HG02885 (cell line): Measurements from ENCODE around the gene ATP1A1.

ENCODE experiments used
- ATAC-seq: cut with Tn5 transposase; IDR thresholded peaks from one replicate; pipeline ENCODE4 v1.9.1; 2021; ENCODE audit warnings: mild to moderate bottlenecking; ENCODE audit not compliant: unreplicated experiment, poor library complexity

Gene ATP1A1

DNA sequence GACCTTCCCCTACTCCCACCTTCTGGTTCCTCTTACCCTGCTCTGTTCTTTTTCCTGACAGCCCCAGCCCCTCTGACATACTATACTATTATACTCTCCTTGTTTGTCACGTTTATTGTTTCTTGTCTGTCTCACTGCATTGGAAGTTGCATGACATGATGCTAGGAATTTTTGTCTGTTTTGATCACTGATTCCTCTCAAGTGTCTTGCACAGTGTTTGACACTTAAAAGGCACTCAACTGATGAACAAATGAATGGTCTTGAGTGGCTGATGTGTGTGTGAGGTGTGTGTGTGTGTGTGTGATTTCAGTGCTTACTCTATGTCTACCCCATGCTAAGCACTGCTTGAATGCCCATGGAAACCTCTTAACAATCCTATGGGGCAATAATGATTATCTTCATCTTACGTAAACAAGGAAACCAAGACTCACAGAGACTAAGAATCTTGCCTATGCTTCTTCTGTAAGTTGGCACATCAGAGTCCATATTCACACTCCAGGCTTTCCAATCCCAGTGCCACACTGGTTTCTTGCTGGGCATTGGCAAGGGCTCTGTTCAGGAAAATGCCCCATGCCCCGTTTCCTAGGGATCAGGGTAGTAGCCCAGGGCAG, 59.7 kb downstream of the ATP1A1 start:
- no peak for ATAC-seq

DNA sequence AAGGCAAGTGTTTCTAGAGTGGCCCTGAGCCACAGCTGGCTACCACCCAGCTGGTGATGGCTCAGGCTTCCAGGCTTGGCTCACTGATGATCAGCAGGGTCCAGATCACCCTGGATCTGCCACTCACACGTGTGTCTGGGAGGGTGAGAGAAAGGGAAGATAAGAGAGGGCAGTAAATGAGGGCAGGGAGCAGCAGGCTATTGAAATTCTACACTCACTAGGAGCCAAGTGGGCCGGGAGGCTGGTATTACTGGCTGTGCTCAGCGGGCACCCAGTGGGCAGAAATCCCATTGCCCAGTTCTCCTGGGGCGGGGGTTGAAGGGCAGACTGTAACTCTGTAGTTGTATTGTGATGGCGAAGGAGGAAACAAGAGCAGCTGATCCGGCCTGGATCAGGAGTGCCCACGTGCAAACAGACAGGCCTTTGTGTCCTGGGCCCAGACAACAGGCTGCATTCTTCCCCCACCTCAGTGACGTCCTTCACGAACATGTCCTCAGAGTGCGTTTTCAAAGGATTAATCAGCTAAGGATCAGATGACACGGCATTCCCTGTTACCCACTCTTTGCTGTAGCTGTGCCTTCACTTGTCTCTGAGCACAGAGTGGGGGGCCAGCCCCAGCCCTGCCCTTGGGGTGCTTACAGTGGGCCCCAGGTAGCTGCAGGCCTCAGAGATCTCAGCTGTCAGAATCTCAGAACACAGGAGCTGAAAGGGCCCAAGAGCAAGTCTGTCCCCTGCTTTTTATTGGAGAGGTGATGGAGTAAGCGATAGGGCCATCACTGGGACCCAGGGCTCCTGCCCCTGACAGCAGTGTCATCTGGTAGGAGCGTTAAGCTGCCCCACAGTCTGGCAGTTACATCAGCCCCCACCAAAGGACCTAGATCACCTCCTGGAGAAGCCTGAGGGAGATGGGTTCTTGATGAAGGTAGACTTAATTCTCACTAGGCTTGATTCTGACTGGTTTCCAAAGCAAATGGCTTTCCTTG, 60.5 kb downstream of the ATP1A1 start:
- ATAC-seq = no peak

DNA sequence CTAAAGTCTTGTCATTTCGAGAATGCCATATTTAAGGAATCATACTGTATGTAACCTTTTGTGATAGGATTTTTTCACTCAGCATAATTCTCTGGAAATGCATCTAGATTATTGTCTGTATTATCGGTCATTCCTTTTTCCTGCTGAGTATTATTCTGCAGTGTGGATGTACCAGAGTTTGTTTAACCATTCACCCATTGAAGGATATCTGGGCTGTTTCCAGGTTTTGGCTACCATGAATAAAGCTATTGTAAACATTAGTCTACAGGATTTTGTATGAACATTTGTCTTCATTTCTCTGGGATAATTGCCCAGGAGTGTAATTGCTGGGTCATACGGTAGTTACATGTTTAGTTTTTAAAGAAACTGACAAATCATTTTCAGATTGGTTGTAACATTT, 61.8 kb downstream of the ATP1A1 start:
- ATAC-seq = no peak

DNA sequence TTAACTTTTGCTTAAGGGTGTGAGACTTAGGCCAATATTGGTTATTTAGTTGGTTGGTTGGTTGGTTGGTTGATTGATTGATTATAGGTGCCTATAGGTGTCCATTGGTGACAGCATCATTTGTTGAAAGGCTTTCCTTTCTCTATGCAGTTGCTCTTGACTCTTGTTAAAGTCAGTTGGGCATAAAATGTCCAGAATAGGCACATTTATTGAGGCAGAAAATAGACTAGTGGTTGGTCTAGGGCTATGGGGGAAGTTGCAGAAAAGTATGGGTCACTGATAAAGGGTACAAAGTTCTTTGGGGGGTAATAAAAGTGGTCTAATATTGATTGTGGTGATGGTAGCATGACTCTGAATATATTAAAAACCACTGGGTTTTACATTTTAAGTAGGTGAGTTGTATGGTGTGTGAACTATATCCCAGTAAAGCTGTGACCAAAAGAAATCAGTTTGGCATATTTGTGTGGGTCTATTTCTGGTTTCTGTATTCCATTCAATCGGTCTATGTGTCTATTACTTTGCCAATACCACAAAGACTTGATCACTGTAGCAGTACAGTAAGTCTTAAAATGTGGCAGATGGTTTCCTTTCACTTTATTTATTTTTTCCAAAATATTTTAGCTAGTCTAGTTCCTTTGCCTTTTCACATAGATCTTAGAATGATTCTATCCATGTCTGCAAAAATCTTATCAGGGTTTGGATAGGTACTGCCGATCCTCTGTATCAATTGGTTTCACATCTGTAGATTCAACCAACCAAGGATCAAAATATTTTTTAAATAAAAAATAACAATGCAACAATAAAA, 63.0 kb downstream of the ATP1A1 start:
- ATAC-seq = no peak

DNA sequence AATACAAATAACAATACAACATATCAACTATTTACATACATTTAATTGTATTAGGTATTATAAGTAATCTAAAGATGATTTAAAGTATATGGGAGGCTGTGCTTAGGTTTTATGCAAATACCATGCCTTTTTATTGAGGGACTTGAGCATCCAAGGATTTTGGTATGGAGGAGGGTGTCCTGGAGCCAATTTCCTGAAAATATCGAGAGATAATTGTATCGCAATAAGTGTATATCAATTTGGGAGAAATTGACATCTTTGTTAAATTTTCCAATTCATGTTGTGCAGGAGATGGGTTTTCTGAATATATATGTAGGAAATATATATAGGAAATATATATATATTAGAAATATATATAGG, 63.5 kb downstream of the ATP1A1 start:
- no peak for ATAC-seq

DNA sequence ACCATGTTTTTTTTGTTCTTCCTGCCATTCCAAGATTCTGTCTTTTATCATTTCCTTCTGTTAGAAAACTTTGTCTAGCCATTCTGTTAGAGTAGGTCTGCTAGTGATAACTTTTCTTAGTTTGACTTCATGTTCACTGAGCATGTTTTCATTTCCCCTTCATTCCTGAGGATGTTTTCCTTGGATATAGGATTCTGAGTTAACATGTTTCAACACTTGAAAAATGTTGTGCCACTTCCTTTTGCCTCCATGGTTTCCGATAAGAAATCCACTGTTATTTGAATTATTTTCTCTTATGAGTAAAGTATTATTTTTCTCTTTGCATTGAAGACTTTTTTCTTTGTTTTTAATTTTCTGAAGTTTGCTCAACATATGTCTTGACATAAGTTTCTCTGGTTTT, 66.7 kb downstream of the ATP1A1 start:
- ATAC-seq = no peak

DNA sequence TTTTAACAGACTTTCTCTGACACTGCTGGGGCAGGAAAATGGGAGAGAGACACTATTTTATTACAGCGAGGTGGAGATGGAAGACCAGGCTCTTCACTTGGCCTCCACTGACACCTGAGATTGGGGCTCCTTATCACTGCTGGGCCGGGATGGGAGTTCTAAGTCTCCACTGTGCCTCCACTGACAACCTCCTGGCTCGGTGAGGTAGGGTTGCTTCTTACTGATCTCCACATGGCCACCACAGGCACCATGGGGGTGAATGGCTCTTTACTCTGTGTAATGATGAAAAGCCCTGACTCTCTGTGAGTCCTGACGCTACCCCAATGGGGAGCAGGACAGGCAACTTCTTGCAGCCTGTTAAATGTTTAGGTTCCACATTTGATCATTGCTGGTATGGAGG, 67.7 kb downstream of the ATP1A1 start:
- no peak for ATAC-seq

DNA sequence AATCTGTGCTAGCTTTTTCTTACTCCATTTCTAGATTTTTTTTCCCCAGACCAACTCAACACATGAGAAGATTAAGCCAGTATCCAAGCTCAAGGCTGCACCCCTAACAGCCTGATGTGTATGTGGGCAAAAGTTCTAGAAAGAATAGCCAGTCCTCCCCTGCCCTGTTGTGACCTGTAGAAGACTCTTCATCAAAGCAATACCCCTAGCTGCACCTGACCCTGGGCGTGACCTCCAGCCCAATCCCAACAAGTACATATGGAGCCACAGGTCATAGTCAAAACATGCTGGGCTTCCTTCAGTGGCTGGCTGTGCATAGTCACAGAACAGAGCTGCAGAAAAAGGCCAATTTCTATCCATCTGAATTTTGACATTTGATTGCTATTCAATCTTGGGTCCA, 72.5 kb downstream of the ATP1A1 start:
- no peak for ATAC-seq

DNA sequence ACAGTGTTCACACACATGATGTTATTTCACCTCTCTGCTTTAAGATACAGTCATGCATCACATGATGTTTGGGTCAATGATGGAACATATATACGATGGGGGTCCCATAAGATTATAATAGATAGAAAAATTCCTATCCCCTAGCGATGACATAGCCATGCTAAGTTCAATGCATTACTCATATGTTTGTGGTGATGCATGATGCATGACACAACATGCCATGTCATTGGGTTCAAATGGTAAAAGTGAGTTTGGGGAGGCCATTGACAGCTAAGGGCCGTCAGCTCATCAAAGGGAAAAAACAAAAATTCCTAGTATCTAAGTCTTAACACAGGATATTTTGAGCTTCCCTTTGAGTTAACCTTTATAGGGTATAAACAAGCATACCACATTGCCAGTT, 73.6 kb downstream of the ATP1A1 start:
- no peak for ATAC-seq

DNA sequence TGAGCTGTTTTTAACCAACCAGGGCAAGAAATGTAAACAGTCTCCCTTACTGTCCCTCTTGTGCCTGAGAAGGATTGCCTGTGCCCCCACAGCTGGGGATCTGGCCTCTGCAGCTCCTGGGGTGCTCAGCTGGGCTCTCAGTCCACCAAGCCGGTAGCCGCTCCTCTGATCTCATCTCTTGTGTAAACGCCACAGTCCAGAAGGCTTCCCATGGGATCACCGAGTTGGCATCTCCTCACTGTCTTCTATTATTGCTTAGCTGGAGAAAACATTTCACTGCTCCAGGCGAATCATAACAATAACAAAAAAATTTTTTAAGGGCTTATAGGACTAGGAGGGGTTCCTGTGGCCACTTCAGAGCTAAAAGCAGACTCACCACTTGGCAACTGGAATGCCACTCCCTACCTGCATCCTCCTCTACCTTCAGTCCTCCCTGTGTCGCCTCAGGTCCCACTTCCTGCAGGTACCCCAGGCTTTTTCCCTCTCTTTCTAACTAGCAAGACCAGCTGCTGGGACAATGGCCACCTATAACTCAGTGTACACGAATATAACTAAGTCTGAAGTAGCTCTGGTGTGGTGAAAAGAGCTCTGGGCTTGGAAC, 75.8 kb downstream of the ATP1A1 start:
- ATAC-seq = no peak

DNA sequence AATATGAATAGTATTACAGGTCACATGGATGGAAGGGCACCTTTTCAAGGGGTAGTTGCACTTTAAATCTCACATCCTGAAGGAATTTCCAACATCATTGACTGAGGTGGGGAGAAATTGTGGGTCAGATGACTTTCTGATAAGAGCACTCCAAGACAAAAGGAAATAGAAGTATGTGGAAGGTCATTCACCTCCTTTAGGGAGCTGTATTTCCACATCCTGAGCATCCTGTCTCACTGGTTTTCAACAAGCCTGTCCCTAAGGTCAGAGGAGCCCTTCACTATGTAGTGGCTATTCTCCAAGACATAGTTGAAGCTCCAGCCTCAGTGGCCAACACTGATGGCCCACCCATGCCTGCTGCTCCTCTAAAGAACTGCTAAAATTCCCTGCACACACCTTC, 76.5 kb downstream of the ATP1A1 start:
- no peak for ATAC-seq

DNA sequence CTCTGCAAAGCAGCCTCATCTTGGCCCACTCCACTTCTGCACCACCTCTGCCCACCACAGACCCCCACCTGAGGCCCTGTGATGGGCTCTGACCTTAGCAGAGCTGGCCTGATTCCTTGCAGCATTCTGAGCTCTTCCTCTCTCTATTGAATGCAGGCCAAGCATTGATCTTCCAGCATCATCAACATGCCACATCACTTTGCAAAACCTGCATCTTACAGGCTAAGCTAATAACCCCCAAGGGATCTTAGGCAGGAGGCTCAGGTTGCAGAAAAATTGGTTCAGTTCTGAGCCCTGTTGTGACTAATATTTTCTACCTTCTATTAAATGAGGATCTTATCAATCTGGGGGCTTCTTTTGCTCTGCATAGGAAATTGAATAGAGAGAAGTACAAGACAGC, 78.7 kb downstream of the ATP1A1 start:
- no peak for ATAC-seq

DNA sequence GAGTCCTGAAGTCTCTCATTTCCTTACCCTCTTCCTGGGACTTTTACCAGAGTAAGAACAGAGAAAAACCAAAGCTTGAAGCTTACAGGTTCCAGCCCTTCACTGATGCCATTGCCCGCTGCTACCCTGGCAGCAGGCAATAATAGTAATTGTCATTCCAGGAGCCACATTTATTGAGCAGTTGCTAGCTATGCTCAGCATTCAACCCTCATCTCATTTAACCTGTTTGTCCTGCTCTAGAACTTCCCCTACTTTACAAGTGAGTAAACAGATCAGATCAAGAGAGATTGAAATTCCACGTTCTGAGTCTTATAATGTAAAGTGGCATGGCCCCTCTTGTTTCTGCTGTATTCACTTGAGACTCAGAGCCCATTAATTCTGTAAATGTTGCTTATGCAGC, 80.4 kb downstream of the ATP1A1 start:
- no peak for ATAC-seq

DNA sequence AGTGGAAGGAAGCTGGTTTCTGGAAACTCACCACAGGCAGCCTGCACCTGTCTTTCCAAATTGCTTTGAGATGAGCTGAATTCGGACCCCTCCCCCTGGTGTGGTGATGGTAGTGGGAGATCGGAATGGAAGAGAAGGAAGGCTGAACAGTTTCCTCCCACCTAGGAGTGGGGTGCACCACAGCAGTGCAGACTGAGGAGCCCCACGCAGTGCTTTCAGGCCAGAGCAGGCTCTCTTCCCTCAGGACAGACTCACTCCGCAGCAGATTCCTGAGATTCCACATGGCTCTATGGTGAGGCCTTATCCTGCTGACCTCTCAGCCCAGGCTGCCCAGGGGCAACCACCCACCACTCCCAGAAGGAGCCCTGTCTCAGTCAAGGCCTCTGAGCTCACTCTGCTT, 80.9 kb downstream of the ATP1A1 start:
- ATAC-seq = no peak
